GM23338 (cell line): ENCODE measurements around the gene CTNNBIP1. TPM values are rescaled to one million over a fixed set of nuclear protein-coding genes. Genes with fewer than 3 reads are reported as not detected.

Experiments
- ATAC-seq: fragments of 200-7000 bp; cut with Tn5 transposase; 3 replicates; pipeline ENCODE4 v1.9.1; 2020
- DNase-seq: peaks from one replicate; pipeline ENCODE4 v3.0.0-alpha.2; 2015; ENCODE audit warnings: low spot score
- H2AFZ ChIP-seq: fragments of 200-600 bp; sonication (generic); 2 replicates; pipeline ENCODE4 v1.8.0; 2016; ENCODE audit warnings: antibody characterized with exemption, mild to moderate bottlenecking, moderate library complexity
- H3F3A ChIP-seq: fragments of 200-600 bp; sonication (generic); replicated peaks from 2 replicates; pipeline ENCODE4 v1.8.0; 2017; ENCODE audit warnings: antibody characterized with exemption, mixed run types, low read depth
- H3K27ac ChIP-seq: fragments of 200-600 bp; sonication (generic); 2 replicates; pipeline ENCODE4 v1.6.1; 2016; ENCODE audit warnings: low read depth
- H3K27me3 ChIP-seq: fragments of 200-600 bp; sonication (generic); 2 replicates; pipeline ENCODE4 v1.8.0; 2016; ENCODE audit warnings: mild to moderate bottlenecking, mixed run types, moderate library complexity; ENCODE audit not compliant: insufficient read depth
- H3K36me3 ChIP-seq: fragments of 200-600 bp; sonication (generic); 2 replicates; pipeline ENCODE4 v1.8.0; 2016; ENCODE audit warnings: mild to moderate bottlenecking; ENCODE audit not compliant: insufficient read depth
- H3K4me1 ChIP-seq: fragments of 200-600 bp; sonication (generic); 2 replicates; pipeline ENCODE4 v1.8.0; 2016; ENCODE audit warnings: mild to moderate bottlenecking, moderate library complexity; ENCODE audit not compliant: insufficient read depth
- H3K4me2 ChIP-seq: fragments of 200-600 bp; sonication (generic); 2 replicates; pipeline ENCODE4 v1.7.1; 2017; ENCODE audit warnings: mixed run types
- H3K4me3 ChIP-seq: fragments of 200-600 bp; sonication (generic); 2 replicates; pipeline ENCODE4 v1.6.1; 2016; ENCODE audit warnings: mixed run types
- H3K79me2 ChIP-seq: fragments of 200-600 bp; sonication (generic); replicated peaks from 2 replicates; pipeline ENCODE4 v1.8.0; 2017; ENCODE audit warnings: mild to moderate bottlenecking; ENCODE audit not compliant: insufficient read depth
- H3K9me2 ChIP-seq: fragments of 200-600 bp; sonication (generic); 2 replicates; pipeline ENCODE4 v1.8.0; 2017; ENCODE audit not compliant: insufficient read depth
- H4K20me1 ChIP-seq: fragments of 200-600 bp; sonication (generic); replicated peaks from 2 replicates; pipeline ENCODE4 v1.8.0; 2017; ENCODE audit warnings: mild to moderate bottlenecking; ENCODE audit not compliant: insufficient read depth
- H3K27ac Mint-ChIP-seq: 2 replicates; pipeline ENCODE4 v1.8.0; 2020; ENCODE audit warnings: inconsistent platforms, mild to moderate bottlenecking, moderate library complexity, mixed read lengths
- H3K27me3 Mint-ChIP-seq: 3 replicates; pipeline ENCODE4 v1.8.0; 2022; ENCODE audit warnings: low read depth, mild to moderate bottlenecking, moderate library complexity, mixed read lengths, inconsistent platforms; ENCODE audit not compliant: insufficient read depth, poor library complexity
- H3K36me3 Mint-ChIP-seq: 3 replicates; pipeline ENCODE4 v1.8.0; 2021; ENCODE audit warnings: low read depth, mild to moderate bottlenecking, inconsistent platforms, moderate library complexity, mixed read lengths
- H3K4me1 Mint-ChIP-seq: 3 replicates; pipeline ENCODE4 v1.8.0; 2020; ENCODE audit warnings: mild to moderate bottlenecking, inconsistent platforms, mixed read lengths
- H3K4me3 Mint-ChIP-seq: 3 replicates; pipeline ENCODE4 v1.8.0; 2021; ENCODE audit warnings: moderate library complexity, mild to moderate bottlenecking, inconsistent platforms, mixed read lengths
- H3K9me3 Mint-ChIP-seq: 3 replicates; pipeline ENCODE4 v1.8.0; 2020; ENCODE audit warnings: moderate library complexity, mild to moderate bottlenecking, inconsistent platforms, mixed read lengths
- ETS1 ChIP-seq: IDR thresholded peaks from 2 replicates; pipeline ENCODE4 v1.6.1; 2016; ENCODE audit warnings: antibody characterized with exemption
- EZH2phosphoT487 ChIP-seq: fragments of 200-600 bp; sonication (generic); IDR thresholded peaks from one replicate; pipeline ENCODE4 v1.8.1; 2018; ENCODE audit warnings: antibody characterized with exemption; ENCODE audit not compliant: unreplicated experiment
- NANOG ChIP-seq: IDR thresholded peaks from 2 replicates; pipeline ENCODE4 v1.6.1; 2016; ENCODE audit warnings: antibody characterized with exemption, borderline replicate concordance
- STAT1 ChIP-seq: IDR thresholded peaks from one replicate; pipeline ENCODE4 v1.6.1; 2016; ENCODE audit warnings: antibody characterized with exemption; ENCODE audit not compliant: unreplicated experiment
- ZNF331 ChIP-seq: fragments of 250-450 bp; sonication (Bioruptor Pico); IDR thresholded peaks from 2 replicates; pipeline ENCODE4 v1.5.0; 2020; ENCODE audit warnings: low read depth, mild to moderate bottlenecking, moderate library complexity
- polyA plus RNA-seq: library from polyadenylated mRNA; unstranded; fragments of >200 nt; fragmentation: Nextera tagmentation; extraction: Ambion mirVana; gene quantifications from 2 replicates; pipeline ENCODE4 v1.2.1, GENCODE V29; 2016
- total RNA-seq: library from RNA; depleted of rRNA; stranded (reverse); fragments of >200 nt; shearing (Covaris generic); gene quantifications from 2 replicates; pipeline ENCODE4 v1.2.3, GENCODE V29; 2014

CTNNBIP1 gene
- total and polyA plus RNA-seq, 2 experiments from 2014 or later: 30.3 to 55.1 TPM

GRCh38 chr1:9825093-9826074, 84.7 kb downstream of the CTNNBIP1 start:
- peaks cover 43% of the 10 kb centered on the region for H3K27me3 ChIP-seq
- H3K4me1 ChIP-seq: peaks cover 25% of the 10 kb centered on the region
- peak overlapping the region; percentile 87 for H3K4me3 ChIP-seq
- ATAC-seq (peak; percentile 52), DNase-seq (peak; percentile 77)
- peak overlapping the region; percentile 99 for H2AFZ ChIP-seq
- no peaks in the 10 kb centered on the region for H3K36me3 ChIP-seq
- Mint-ChIP-seq H3K9me3 (no peaks in the 10 kb centered on the region), H3K27me3 (peaks cover 22% of the 10 kb centered on the region), H3K4me1 (peaks cover 40% of the 10 kb centered on the region), H3K27ac (no peak overlapping the region), H3K4me3 (peak overlapping the region; percentile 69), H3K36me3 (peaks cover 4% of the 10 kb centered on the region; the same call in 1 of the 3 replicates)
- H3K79me2 ChIP-seq: peaks cover 28% of the 10 kb centered on the region
- peaks cover 25% of the 10 kb centered on the region for H4K20me1 ChIP-seq
- peaks cover 24% of the 10 kb centered on the region; the same call in 1 of the 2 replicates for H3F3A ChIP-seq
- TF ChIP-seq EZH2phosphoT487: no peak
- no peak for TF ChIP-seq STAT1
- TF ChIP-seq ETS1: no peak
- no peak for TF ChIP-seq ZNF331 (CRISPR knock-in tag)
- H3K27ac ChIP-seq: no peak overlapping the region
- peak overlapping the region; percentile 96 for H3K4me2 ChIP-seq
- no peaks in the 10 kb centered on the region for H3K9me2 ChIP-seq

- no peak overlapping the region for H3K27ac Mint-ChIP-seq
- Histone ChIP-seq H3K4me3 (peak overlapping the region; percentile 87), H3K27ac (no peak overlapping the region), H3K27me3 (peaks cover 43% of the 10 kb centered on the region), H3K79me2 (peaks cover 35% of the 10 kb centered on the region), H4K20me1 (peaks cover 30% of the 10 kb centered on the region), H3K9me2 (no peaks in the 10 kb centered on the region), H3K4me2 (peak overlapping the region; percentile 96), H2AFZ (peak overlapping the region; percentile 99), H3F3A (peaks cover 24% of the 10 kb centered on the region; the same call in 1 of the 2 replicates), H3K4me1 (peaks cover 26% of the 10 kb centered on the region), H3K36me3 (no peaks in the 10 kb centered on the region)
- peak overlapping the region; percentile 69 for H3K4me3 Mint-ChIP-seq
- ATAC-seq (no peak), DNase-seq (no peak)
- peaks cover 43% of the 10 kb centered on the region for H3K4me1 Mint-ChIP-seq
- TF ChIP-seq EZH2phosphoT487: no peak
- TF ChIP-seq NANOG: no peak
- TF ChIP-seq ETS1: no peak
- TF ChIP-seq ZNF331 (CRISPR knock-in tag): no peak
- H3K27me3 Mint-ChIP-seq: peaks cover 22% of the 10 kb centered on the region
- peaks cover 4% of the 10 kb centered on the region; the same call in 1 of the 3 replicates for H3K36me3 Mint-ChIP-seq
- H3K9me3 Mint-ChIP-seq: no peaks in the 10 kb centered on the region
These were observed 85.4 kb downstream of the CTNNBIP1 start for GRCh38 chr1:9824702-9825089.
